ENCODE data around the gene WNT3. TPM values are rescaled to one million over a fixed set of nuclear protein-coding genes. Genes with fewer than 3 reads are reported as not detected.

Gene WNT3
- total RNA-seq (1 to 10 TPM; 1.7 to 3.0 TPM), polyA plus RNA-seq (ENCODE audit: insufficient read length in 6 of 6) (1 to 10 TPM; 1.8 to 2.4 (median 2.4) TPM)
- long read RNA-seq, donor 1: 0 reads
- long read RNA-seq, donor 2: 0 reads
- long read RNA-seq, donor 3: 0 reads
- long read RNA-seq, donor 4: 0 reads
- long read RNA-seq, donor 5: 0 reads
- long read RNA-seq, donor 6: 0 reads
- long read RNA-seq, donor 7: 0 reads
- long read RNA-seq, donor 8: 0 reads
- long read RNA-seq, donor 9: 0 reads
- long read RNA-seq, donor 10, partial matches to known transcripts: 0 of 1 reads
- long read RNA-seq, donor 10, other reads (novel, unspliced or antisense): 1 of 1 reads
- long read RNA-seq, donor 11: 0 reads
- long read RNA-seq, donor 12: 0 reads

- Histone ChIP-seq H3K4me3 (peak within 1 kb of the TSS; percentile 13 to 31), H3K4me1 (peaks cover 19 to 28% of the 10 kb centered on the region in 2 donors), H3K36me3 (no peaks in the 10 kb centered on the region), H3K27ac (no peak within 1 kb of the TSS), H3K27me3 (peaks cover 62 to 100% of the 10 kb centered on the region in 2 donors), H3K9me3 (no peaks in the 10 kb centered on the region)
- intact Hi-C loops (cut with DNase I): no loop called here
- ATAC-seq (peak; percentile 23), DNase-seq (peak in 1 of 4 donors; percentile 83)
- TF ChIP-seq, protein P1, sequence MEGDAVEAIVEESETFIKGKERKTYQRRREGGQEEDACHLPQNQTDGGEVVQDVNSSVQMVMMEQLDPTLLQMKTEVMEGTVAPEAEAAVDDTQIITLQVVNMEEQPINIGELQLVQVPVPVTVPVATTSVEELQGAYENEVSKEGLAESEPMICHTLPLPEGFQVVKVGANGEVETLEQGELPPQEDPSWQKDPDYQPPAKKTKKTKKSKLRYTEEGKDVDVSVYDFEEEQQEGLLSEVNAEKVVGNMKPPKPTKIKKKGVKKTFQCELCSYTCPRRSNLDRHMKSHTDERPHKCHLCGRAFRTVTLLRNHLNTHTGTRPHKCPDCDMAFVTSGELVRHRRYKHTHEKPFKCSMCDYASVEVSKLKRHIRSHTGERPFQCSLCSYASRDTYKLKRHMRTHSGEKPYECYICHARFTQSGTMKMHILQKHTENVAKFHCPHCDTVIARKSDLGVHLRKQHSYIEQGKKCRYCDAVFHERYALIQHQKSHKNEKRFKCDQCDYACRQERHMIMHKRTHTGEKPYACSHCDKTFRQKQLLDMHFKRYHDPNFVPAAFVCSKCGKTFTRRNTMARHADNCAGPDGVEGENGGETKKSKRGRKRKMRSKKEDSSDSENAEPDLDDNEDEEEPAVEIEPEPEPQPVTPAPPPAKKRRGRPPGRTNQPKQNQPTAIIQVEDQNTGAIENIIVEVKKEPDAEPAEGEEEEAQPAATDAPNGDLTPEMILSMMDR (IDR thresholded peaks at IDR 0.05): no peak
Observed at GRCh38 chr17:46818316-46818928, at the start of gene WNT3. WNT3 (minus strand) TSS chr17:46818692; CDS start chr17:46818597, 95 bp downstream.

DNA sequence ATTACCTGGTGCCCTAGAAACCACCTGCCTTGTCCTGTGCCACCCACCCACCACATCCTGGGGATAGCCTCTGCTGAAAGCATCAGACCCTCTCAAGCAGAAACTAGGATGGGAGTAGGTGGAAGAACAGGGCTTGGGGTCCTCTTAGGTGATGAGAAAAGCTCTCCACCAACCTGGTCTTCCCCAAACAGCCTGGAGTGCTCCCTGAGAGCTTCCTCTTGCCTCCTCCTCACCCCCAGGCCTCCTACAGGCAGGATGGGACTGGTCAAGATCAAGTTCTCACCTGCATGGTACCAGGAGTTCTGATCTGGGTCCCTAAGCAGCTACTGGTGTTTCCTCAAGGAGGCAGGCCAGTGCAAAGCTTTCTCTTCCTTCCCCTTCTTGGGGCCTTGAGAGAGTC is 48.3 kb upstream of the WNT3 start:
- ATAC-seq (no peak), DNase-seq (no peak)
- H3K4me3 ChIP-seq: no peak overlapping the region
- no peak overlapping the region for H3K27ac ChIP-seq
- intact Hi-C loops (cut with DNase I): no loop called here
- TF ChIP-seq, protein P1 (IDR thresholded peaks at IDR 0.05): no peak
- H3K4me1 ChIP-seq: no peaks in the 10 kb centered on the region
- no peaks in the 10 kb centered on the region for H3K9me3 ChIP-seq
- peaks cover 0 to 31% of the 10 kb centered on the region in 2 donors for H3K27me3 ChIP-seq
- no peaks in the 10 kb centered on the region for H3K36me3 ChIP-seq

GRCh38 chr17:46866325-46866724 is 47.8 kb upstream of the WNT3 start:
- intact Hi-C loops (cut with DNase I): no loop called here
- H3K9me3 ChIP-seq: no peaks in the 10 kb centered on the region
- H3K27ac ChIP-seq: no peak overlapping the region
- peaks cover 0 to 31% of the 10 kb centered on the region in 2 donors for H3K27me3 ChIP-seq
- H3K4me1 ChIP-seq: no peaks in the 10 kb centered on the region
- TF ChIP-seq, protein P1 (IDR thresholded peaks at IDR 0.05): no peak
- no peak overlapping the region for H3K4me3 ChIP-seq
- ATAC-seq: no peak
- no peaks in the 10 kb centered on the region for H3K36me3 ChIP-seq
- no peak for DNase-seq

DNA sequence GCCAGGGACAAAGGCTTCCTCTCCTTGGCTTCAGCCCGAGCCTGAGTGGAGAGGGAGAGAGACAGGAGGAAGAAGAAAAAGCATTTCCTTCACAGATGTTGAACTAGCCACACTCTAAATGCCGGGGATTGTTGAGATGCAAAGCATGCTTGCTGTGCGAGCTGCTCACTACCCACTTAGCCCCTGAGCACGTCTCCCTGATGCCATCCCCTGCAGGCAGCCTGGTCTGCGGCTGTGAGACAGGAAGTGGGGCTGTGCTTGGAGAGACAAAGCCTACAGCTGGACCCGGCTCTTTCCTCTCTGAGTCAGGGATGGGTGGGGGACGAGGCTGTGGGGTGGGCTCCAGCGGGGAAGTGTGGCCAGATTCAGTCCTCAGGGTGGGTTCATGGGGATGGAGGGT is 46.6 kb upstream of the WNT3 start:
- TF ChIP-seq, protein P1 (IDR thresholded peaks at IDR 0.05): no peak
- no peaks in the 10 kb centered on the region for H3K36me3 ChIP-seq
- peaks cover 0 to 31% of the 10 kb centered on the region in 2 donors for H3K27me3 ChIP-seq
- DNase-seq (no peak), ATAC-seq (no peak)
- no peaks in the 10 kb centered on the region for H3K9me3 ChIP-seq
- no peaks in the 10 kb centered on the region for H3K4me1 ChIP-seq
- H3K4me3 ChIP-seq: no peak overlapping the region
- intact Hi-C loops (cut with DNase I): no loop called here
- no peak overlapping the region for H3K27ac ChIP-seq

- Histone ChIP-seq H3K27me3 (peaks cover 0 to 38% of the 10 kb centered on the region in 2 donors), H3K9me3 (no peaks in the 10 kb centered on the region), H3K27ac (no peak overlapping the region), H3K4me3 (no peak overlapping the region), H3K36me3 (no peaks in the 10 kb centered on the region), H3K4me1 (no peaks in the 10 kb centered on the region)
- TF ChIP-seq, protein P1 (IDR thresholded peaks at IDR 0.05): no peak
- DNase-seq: no peak
- no peak for ATAC-seq
- intact Hi-C loops (cut with DNase I): no loop called here
Observed at GRCh38 chr17:46863383-46864121, 45.1 kb upstream of the WNT3 start.
